ENCODE data around the gene CAPN14.

Gene CAPN14

DNA sequence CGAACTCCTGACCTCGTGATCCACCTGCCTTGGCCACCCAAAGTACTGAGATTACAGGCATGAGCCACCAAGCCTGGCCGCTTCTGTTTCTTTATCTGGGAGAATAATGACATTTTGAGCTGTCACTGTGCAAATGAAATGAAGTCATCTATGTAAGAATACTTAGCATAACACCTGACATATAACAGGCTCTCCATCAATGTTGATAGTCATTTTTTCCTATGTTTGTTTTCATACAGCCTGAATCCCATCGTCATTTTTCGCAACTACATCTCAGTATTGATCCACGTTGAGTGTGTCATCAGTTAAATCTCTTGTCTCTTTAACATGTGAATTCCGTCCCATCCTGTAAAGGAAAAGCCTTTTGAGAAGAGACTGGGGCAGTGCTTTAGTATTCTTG, 6.4 kb upstream of the CAPN14 start:
- no peak for DNase-seq

GRCh38 chr2:31223026-31223425, 5.7 kb upstream of the CAPN14 start:
- no peak for DNase-seq

DNA sequence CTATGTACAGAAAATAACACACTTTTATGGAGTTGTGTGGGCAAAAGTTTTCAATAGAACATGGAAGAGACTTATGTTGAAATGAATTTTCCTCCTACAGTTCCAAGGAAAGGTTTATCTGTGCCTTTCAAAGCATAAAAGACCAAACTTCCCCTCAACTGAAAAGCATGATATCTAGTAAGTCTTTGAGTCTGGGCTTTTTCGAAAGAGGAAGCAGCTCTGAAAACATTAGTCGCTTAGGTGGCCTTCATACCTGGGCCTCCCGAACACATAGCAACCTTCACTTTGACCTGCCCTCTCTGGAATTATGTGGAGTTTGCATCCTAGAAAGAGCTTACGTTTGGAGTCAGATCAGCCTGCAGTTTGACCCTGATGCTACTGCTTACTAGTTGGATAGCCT, 4.8 kb upstream of the CAPN14 start:
- DNase-seq = no peak

DNA sequence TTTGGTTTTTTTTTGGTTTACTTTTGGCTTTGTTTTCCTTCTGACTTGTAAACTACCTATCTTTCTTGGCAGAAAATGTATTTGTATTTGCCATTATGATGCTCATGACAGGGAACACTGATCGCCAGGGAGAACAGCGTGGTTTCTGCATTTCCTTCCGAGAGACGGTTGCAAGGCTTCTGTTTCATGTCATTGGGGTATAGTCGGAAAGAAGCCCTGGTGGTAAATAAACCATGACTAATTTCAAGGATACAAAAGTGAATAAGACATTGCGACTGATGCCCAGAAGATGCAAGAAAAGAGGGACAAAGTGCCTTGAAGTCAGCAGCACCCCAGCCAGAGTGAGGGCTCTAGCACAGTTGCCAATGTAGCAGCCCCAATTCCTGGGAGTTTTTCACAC, 4.2 kb upstream of the CAPN14 start:
- DNase-seq = no peak

- DNase-seq = no peak
Measured at GRCh38 chr2:31219131-31219969, 2.0 kb upstream of the CAPN14 start.

- DNase-seq = no peak
Measured at GRCh38 chr2:31216734-31217133, 581 bp downstream of the CAPN14 start.

DNA sequence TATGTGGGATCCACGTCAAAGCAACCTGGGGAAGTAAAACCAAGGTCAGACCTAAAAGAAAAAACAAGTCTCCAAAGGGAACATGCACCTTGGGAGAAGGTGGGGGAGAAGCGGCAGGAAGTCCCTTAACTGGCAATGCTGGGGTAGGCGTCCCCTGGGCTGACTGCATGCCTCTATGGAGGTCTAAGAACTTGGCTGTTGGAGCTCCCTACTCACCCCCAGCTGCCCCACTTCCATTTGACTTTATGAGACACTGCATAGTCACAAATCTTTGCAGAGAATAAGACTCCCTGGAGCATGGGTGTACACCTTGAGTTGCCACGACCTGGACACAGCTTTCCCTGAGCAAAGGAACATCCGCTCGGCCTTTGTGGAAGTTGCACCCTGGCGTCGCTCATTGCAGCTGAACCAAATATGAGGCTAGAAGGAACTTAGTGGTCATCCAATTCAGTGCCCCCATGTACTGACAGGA, 2.8 kb downstream of the CAPN14 start:
- no peak for DNase-seq

GRCh38 chr2:31213601-31214443, 3.5 kb downstream of the CAPN14 start:
- DNase-seq = no peak

DNA sequence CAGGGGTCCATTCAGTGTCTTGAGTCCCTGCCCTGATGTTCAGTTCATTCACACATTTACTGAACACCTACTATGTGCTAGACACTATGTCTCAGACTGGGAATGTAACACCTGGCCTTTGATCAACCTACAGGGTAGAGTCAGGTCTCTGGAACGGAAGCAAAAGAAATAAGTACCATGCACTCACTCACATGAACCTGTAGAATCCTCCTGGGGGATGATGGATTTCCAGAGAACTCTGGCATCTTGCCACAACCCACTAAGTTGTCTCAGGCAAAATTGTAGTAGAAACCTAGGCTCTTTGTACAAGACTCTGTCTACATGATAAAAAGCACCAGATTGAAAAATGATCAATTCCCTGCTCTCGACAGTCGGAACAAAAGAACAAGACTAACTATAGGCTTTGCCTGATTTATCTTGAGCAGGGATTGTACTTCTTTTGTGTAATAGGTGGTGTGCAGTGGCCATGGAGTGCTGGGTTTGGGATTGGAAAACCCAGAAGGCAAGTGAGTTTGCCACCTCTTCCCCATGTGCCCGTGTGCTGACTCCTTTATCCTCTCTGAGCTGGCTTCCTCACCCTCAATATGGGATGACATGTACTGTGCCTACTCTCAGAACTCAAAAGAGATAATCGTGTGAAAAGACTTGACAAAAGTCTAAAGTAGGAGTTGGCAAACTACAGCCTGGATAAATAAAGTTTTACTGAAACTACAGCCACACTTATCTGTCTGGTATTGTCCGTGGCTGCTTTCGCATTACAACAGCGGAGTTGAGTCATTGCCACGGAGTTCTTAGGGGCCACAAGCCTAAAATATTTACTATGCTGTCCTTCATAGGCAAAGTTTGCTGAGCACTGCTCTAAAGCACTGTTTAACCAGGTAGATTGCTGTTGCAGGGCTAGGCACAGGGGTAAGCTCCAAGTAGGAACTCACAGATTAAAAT, 4.4 kb downstream of the CAPN14 start:
- no peak for DNase-seq

DNA sequence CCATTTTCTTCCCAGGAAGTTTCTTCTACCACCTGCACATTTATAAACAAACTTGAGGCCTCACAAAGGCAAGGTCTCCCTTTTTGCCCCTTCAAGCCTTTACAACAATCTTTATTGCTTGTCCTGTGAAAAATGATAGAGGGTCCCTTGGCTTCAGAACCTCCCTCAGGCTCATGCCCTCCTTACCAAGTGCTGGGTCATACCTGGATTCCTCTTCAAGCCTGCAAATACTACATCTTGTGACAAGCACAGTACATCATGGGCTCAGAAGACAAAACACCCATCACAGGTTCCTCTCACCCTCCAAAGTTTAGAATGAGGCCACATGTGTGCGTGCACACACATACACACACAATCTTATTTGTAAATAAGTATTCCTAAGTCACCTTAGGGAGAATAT, 9.1 kb downstream of the CAPN14 start:
- DNase-seq = no peak

DNA sequence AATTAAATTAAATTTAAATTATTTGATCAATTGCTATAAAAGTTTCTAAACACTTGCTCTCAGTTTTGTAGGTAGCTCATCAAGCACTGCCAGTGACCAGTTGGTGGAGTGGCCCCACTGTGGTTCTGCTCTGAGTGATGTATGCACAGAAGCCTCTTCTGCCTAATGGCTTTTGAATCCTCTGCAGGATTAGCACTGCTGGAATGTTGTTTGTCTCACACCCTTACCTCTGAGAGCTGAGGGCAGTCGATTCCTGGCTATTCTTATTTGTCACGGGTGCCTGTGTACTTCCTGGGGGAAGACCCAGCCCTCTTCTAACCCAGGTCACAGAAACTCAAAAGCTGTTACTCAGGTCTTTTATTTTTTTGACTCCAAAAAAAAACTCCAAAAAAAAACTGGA, 9.5 kb downstream of the CAPN14 start:
- DNase-seq = no peak

DNA sequence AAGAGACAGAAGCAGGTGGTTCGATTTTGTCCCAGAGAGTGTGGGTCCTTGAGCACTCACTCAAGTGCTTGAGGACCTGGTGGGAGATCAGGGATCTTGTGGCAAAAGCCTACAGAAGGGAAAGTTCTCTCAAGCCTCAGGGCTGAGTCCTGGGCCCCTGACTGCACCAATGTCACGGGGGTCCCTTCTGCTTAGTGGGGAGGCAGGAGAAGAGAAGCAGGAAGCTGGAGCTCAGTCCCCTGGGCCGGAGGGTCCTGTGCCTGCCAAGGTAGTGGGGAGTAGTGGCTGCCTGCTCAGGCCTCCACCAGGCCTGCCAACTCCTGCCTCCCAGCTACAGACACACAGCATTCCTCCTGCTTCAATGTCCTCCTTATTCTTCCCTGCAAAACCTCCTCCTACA, 11.7 kb downstream of the CAPN14 start:
- no peak for DNase-seq

DNA sequence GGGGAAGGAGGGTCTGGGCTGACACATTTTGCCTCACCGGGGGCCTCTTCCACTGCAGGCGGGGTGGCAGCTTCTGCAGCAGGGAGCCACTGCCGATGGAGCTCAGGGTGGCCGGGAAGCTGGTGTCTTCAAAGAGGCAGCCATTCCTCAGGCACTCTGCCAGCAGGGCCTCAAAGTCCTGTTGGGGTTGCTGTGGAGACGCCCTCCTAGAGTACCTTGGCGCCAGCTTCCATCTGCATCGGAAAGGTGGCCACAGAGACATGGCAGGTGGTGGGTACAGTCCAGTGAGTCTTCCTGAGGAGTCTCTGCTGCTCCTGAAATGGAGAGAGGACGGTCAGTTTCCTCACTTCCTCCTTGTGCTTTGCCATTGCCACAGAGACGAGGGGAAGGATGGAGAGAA, 12.1 kb downstream of the CAPN14 start:
- DNase-seq = no peak

DNA sequence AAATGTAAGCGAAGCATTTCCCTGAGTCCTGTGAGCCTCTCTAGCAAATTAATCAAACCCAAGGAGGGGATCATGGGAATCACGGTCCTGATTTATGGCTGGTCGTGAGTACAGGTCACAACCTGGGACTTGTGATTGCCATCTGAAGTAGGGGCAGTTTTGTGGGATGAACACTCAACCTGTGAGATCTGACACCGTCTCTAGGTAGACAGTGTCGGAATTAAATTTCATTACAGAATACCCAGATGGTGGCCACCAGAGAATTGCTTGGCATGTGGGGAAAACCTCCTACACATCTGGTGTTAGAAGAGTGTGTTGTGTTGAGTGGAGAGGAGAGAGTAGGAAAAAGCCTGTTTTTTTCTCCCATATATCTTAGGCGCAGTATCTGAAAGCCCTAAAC, 12.5 kb downstream of the CAPN14 start:
- no peak for DNase-seq

GRCh38 chr2:31203916-31204315, 13.4 kb downstream of the CAPN14 start:
- no peak for DNase-seq

- no peak for DNase-seq
Measured at GRCh38 chr2:31202833-31203232, 14.5 kb downstream of the CAPN14 start.

DNA sequence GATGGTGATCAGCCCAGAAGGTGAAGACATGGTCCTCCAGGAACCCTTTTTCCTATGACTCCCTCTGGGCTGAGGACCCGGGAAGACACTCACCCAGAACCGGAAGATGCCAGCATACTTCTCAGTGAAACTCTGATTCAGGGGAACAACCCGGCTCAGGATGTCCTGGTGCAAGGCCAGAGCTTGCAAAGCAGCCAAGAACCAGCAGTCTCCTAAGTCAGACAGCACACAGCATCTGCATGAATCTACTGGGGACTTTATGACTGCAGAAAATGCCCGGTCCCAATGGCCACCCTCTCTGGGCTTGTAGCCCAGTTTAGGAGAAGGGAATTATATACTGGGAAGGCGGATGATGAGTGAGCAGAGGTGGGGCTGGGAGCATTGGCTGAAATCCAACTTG, 15.3 kb downstream of the CAPN14 start:
- no peak for DNase-seq

DNA sequence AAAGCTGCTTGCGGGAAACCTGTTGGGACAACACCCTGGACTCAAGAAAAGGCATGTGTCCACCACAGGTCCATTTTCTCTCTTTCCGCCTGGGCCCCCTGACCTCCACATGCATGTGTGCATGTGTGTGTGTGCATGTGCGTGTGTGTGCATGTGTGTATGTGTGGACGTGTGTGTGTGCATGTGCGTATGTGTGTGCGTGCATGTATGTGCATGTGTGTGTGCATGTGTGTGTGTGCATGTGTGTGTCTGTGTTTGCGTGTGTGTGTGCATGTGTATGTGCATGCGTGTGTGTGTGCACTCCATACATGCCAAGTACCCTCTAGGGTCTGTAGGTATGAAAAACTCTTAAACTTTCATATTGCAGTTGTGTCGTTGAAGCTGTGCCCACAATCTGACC, 16.3 kb downstream of the CAPN14 start:
- DNase-seq = no peak

DNA sequence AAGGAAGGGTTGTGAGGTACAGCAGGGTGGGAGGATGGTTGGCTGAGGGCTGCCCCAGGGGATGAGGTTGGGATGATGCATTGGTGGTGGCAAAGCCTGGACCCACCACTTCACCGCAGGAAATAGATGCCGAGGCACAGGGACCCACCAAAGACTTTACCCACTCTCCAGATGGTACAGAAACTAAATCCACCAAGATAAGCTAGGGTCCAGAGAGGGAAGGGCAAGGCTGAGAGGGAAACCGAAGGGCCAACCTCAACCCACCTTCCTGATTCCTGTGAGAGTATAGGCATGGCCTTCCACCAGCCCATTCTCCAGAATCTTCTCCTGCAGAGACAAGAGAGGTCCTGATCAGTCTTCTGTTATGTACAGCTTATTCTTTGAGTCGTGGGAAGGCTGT, 18.1 kb downstream of the CAPN14 start:
- no peak for DNase-seq

DNA sequence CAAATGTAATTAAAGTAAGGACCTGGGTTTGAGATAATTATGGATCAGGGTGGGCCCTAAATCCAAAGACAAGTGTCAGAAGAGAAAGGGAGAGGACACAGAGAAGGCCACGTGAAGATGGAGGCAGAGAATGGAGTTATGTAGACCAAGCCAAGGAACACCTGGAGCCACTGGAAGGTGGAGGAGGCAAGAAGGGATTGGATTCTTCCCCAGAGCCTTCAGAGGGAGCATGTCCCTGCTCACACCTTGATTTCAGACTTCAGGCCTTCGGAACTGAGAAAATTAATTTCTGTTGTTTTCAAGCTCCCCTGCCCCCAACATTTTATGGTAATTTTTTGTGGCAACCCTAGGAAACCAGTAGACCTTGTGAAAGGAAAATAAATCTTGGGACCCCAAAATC, 19.6 kb downstream of the CAPN14 start:
- no peak for DNase-seq

- no peak for DNase-seq
Measured at GRCh38 chr2:31197166-31197565, 20.1 kb downstream of the CAPN14 start.

DNA sequence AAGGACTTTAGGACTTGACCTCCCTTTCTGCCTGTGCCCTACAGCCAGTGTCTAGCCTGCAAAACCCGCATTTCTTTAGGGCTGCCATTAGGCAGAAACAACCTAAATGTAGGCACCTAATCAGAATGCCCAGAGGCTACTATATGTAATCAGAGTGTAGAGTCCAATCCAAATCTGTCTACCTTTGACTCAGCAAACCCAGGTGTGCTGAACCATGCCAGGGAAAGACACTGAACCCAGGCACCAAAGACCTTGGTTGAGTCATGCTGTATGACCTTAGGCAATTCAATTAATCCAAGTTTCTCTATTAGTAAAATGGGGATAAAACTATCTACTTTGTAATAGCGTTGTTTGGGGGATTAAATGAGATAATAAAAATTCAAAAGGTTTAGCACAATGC, 20.7 kb downstream of the CAPN14 start:
- DNase-seq = no peak

DNA sequence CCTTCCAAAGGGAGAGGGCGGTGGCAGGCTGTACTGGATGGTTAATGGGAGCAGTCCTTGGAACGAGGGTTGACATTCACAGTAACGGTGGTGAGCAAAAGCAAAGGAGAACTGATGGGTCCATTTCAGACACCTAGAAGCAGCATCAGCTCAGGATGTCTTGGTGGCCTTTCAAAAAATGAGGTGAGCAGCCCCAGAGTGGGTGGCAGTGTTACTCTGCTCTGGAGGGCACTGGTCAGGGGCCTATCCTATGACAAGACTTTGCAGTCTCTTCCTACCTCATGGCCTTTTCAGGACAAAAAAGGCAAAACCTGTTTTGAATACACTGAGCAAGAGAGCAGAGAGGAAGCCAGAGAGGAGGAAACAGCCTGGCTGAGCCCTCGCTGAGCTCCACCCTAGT, 23.5 kb downstream of the CAPN14 start:
- DNase-seq = no peak

All from stimulated activated CD4-positive, alpha-beta T cell treated with anti-CD3 and anti-CD28 coated beads, Interleukin-15, amount 100 ng/mL, for 24 hours (primary cell).